ENCODE data around the gene TENT5C.
A peak's percentile ranks its signal among the peaks of the same experiment; 100 is the strongest.

- TF ChIP-seq CTCF (IDR thresholded peaks at IDR 0.05; ENCODE audit: low read depth, low read length, poor library complexity, severe bottlenecking) (peak; percentile 21), EZH2phosphoT487 (IDR thresholded peaks at IDR 0.05; ENCODE audit: borderline replicate concordance, low read length) (no peak)
Measured at GRCh38 chr1:117590273-117590925, 15.4 kb upstream of the TENT5C start.

Data from DOHH2 (cell line).